Gastrocnemius medialis (tissue), 4 donors: ENCODE results near the gene KRTAP5-2. TPM values are rescaled to one million over a fixed set of nuclear protein-coding genes. Genes with fewer than 3 reads are reported as not detected.

ENCODE experiments used
- ATAC-seq, 2 donors: fragments of 150-250 bp; one replicate each; pipeline ENCODE4 v1.9.1; 2016
- DNase-seq, 2 donors: peaks; one replicate each; pipeline ENCODE4 v3.0.0-alpha.2; 2019
- H3K27ac ChIP-seq, 4 donors: fragments of 200-600 bp; sonication (generic); 1 replicate in 1 of 4; 2 replicates in 3 of 4; pipeline ENCODE4 v1.5.1; 2016 to 2018; ENCODE audit warnings: mild to moderate bottlenecking in 2 of 4, moderate library complexity in 1 of 4
- H3K27me3 ChIP-seq, 3 donors: fragments of 200-600 bp; sonication (generic) in 2 of 3; 1 replicate in 1 of 3; 2 replicates in 2 of 3; pipeline versions ENCODE4 v1.5.1 to v1.6.0; 2016 to 2019; ENCODE audit warnings: mild to moderate bottlenecking in 1 of 3, moderate library complexity in 1 of 3
- H3K36me3 ChIP-seq, 2 donors: fragments of 200-600 bp; sonication (generic) in 1 of 2; one replicate each; pipeline ENCODE4 v1.5.1; 2017 to 2018
- H3K4me1 ChIP-seq, 2 donors: fragments of 200-600 bp; sonication (generic) in 1 of 2; one replicate each; pipeline ENCODE4 v1.5.1; 2016 to 2017; ENCODE audit warnings: mild to moderate bottlenecking in 2 of 2
- H3K4me3 ChIP-seq, 4 donors: fragments of 200-600 bp; sonication (generic) in 3 of 4; 1 replicate in 1 of 4; 2 replicates in 3 of 4; pipeline ENCODE4 v1.5.1; 2016 to 2019; ENCODE audit warnings: mild to moderate bottlenecking in 2 of 4
- H3K9me3 ChIP-seq, 3 donors: fragments of 200-600 bp; sonication (generic) in 2 of 3; 1 replicate in 1 of 3; 2 replicates in 2 of 3; pipeline ENCODE4 v1.5.1; 2016 to 2019
- POLR2A ChIP-seq, 2 donors: fragments of 450-650 bp; IDR thresholded peaks; one replicate each; pipeline ENCODE4 v1.6.1; 2017; ENCODE audit warnings: antibody characterized with exemption in 2 of 2, mild to moderate bottlenecking in 2 of 2, moderate library complexity in 2 of 2
- in situ Hi-C, 4 donors: fragments of 200-750 bp; cut with MboI; loops; one replicate each; pipeline versions ENCODE4 v1.15.0 to v1.8.0; 2017; ENCODE audit warnings: low sequenced_read_pairs in 4 of 4
- intact Hi-C: fragments of 100-400 bp; cut with DNase I; formaldehyde crosslinking; loops from one replicate; pipeline ENCODE4 v1.15.1; 2023; ENCODE audit warnings: low total_unique reads
- total RNA-seq, 4 donors: library from RNA; depleted of rRNA; stranded (reverse); fragments of >200 nt; gene quantifications; one replicate each; pipeline versions ENCODE4 v1.1.0 to v1.2.3, GENCODE V29; 2016
- TF ChIP-seq, protein P1 (sequence below), 5 experiments: fragments of 450-650 bp in 3 of 5; fragments of 200-600 bp in 2 of 5; sonication (generic) in 2 of 5; IDR thresholded peaks in 4 of 5; conservative IDR thresholded peaks in 1 of 5; 1 replicate in 4 of 5; 2 replicates in 1 of 5; pipeline ENCODE4 v1.5.1; 2016 to 2019; ENCODE audit warnings: antibody characterized with exemption in 5 of 5, mild to moderate bottlenecking in 3 of 5, moderate library complexity in 3 of 5

Gene KRTAP5-2
- total RNA-seq, 4 donors from 2014 or later: not detected

- DNase-seq (peak in 1 of 2 donors; percentile 21), ATAC-seq (peak; percentile 81 to 91)
- in situ Hi-C loops: no loop called here
- H3K36me3 ChIP-seq: no peaks in the 10 kb centered on the region
- H3K4me1 ChIP-seq: no peaks in the 10 kb centered on the region
- no peak overlapping the region for H3K27ac ChIP-seq
- no peak overlapping the region for H3K4me3 ChIP-seq
- H3K9me3 ChIP-seq: no peaks in the 10 kb centered on the region
- intact Hi-C loops: loop anchor here (1.0 to 2.0 kb wide), 2 partner anchors 54 to 82 kb away; no protein-coding TSS in a partner anchor
- H3K27me3 ChIP-seq: peaks cover 0 to 11% (median 4%) of the 10 kb centered on the region in 3 donors
- TF ChIP-seq POLR2A (IDR thresholded peaks at IDR 0.05): no peak
- TF ChIP-seq, protein P1, sequence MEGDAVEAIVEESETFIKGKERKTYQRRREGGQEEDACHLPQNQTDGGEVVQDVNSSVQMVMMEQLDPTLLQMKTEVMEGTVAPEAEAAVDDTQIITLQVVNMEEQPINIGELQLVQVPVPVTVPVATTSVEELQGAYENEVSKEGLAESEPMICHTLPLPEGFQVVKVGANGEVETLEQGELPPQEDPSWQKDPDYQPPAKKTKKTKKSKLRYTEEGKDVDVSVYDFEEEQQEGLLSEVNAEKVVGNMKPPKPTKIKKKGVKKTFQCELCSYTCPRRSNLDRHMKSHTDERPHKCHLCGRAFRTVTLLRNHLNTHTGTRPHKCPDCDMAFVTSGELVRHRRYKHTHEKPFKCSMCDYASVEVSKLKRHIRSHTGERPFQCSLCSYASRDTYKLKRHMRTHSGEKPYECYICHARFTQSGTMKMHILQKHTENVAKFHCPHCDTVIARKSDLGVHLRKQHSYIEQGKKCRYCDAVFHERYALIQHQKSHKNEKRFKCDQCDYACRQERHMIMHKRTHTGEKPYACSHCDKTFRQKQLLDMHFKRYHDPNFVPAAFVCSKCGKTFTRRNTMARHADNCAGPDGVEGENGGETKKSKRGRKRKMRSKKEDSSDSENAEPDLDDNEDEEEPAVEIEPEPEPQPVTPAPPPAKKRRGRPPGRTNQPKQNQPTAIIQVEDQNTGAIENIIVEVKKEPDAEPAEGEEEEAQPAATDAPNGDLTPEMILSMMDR (IDR thresholded peaks at IDR 0.05 in 4 of 5, conservative IDR thresholded peaks at IDR 0.05 in 1 of 5): peak; percentile 58 to 92 (median 79)
Observed at GRCh38 chr11:1628506-1629325, 30.6 kb upstream of the KRTAP5-2 start.

DNA sequence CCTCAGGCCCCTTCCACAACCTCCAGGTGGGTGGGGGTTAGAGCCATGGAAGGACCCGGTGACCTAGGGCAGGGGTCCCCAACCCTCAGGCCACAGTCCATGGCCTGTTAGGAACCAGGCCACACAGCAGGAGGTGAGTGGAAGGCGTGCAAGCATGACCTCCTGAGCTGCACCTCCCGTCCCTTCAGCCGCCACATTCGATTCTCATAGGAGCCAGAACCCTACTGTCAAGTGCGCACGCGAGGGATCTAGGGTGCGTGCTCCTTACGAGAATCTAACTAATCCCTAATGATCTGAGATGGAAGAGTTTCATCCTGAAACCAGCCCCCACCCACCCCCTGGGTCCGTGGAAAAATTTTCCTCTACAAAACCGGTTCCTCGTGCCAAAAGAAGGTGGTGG lies 27.4 kb upstream of the KRTAP5-2 start:
- no peaks in the 10 kb centered on the region for H3K27me3 ChIP-seq
- no peak overlapping the region for H3K27ac ChIP-seq
- no peaks in the 10 kb centered on the region for H3K4me1 ChIP-seq
- H3K9me3 ChIP-seq: no peaks in the 10 kb centered on the region
- no peak overlapping the region for H3K4me3 ChIP-seq
- H3K36me3 ChIP-seq: no peaks in the 10 kb centered on the region
- no peak for TF ChIP-seq POLR2A (IDR thresholded peaks at IDR 0.05)
- TF ChIP-seq, protein P1 (IDR thresholded peaks at IDR 0.05 in 4 of 5, conservative IDR thresholded peaks at IDR 0.05 in 1 of 5): no peak
- ATAC-seq (no peak), DNase-seq (no peak)
- in situ Hi-C loops: no loop called here
- intact Hi-C loops: no loop called here

- H3K9me3 ChIP-seq: no peaks in the 10 kb centered on the region
- DNase-seq: no peak
- no peak for TF ChIP-seq POLR2A (IDR thresholded peaks at IDR 0.05)
- TF ChIP-seq, protein P1 (IDR thresholded peaks at IDR 0.05 in 4 of 5, conservative IDR thresholded peaks at IDR 0.05 in 1 of 5): no peak
- H3K27ac ChIP-seq: no peak overlapping the region
- H3K27me3 ChIP-seq: peaks cover 0 to 5% (median 0%) of the 10 kb centered on the region in 3 donors
- ATAC-seq: no peak
- intact Hi-C loops: no loop called here
- in situ Hi-C loops: no loop called here
- H3K36me3 ChIP-seq: no peaks in the 10 kb centered on the region
- no peaks in the 10 kb centered on the region for H3K4me1 ChIP-seq
- H3K4me3 ChIP-seq: no peak overlapping the region
Observed at GRCh38 chr11:1624621-1625020, 26.5 kb upstream of the KRTAP5-2 start.

GRCh38 chr11:1623716-1624115 lies 25.6 kb upstream of the KRTAP5-2 start:
- TF ChIP-seq, protein P1 (IDR thresholded peaks at IDR 0.05 in 4 of 5, conservative IDR thresholded peaks at IDR 0.05 in 1 of 5): no peak
- TF ChIP-seq POLR2A (IDR thresholded peaks at IDR 0.05): no peak
- Histone ChIP-seq H3K27ac (no peak overlapping the region), H3K9me3 (no peaks in the 10 kb centered on the region), H3K4me1 (no peaks in the 10 kb centered on the region), H3K27me3 (peaks cover 0 to 7% (median 2%) of the 10 kb centered on the region in 3 donors), H3K36me3 (no peaks in the 10 kb centered on the region), H3K4me3 (no peak overlapping the region)
- ATAC-seq (no peak), DNase-seq (no peak)
- intact Hi-C loops: no loop called here
- in situ Hi-C loops: no loop called here
